K562 (cell line): ENCODE measurements around the gene ELOF1. TPM values are rescaled to one million over a fixed set of nuclear protein-coding genes. Genes with fewer than 3 reads are reported as not detected.

Source experiments
- C11orf30 ChIP-seq: fragments of 450-650 bp; IDR thresholded peaks from 2 replicates; pipeline ENCODE4 v1.6.1; 2016; ENCODE audit warnings: low read depth, mild to moderate bottlenecking
- CBFA2T3 ChIP-seq: fragments of 450-650 bp; IDR thresholded peaks from 2 replicates; pipeline ENCODE4 v1.6.1; 2017
- CBX5 ChIP-seq: IDR thresholded peaks from 2 replicates; pipeline ENCODE4 v1.6.1; 2014; ENCODE audit warnings: low read depth, borderline replicate concordance
- DPF2 ChIP-seq: fragments of 450-650 bp; IDR thresholded peaks from 2 replicates; pipeline ENCODE4 v1.6.1; 2016
- EWSR1 ChIP-seq: fragments of 450-650 bp; IDR thresholded peaks from 2 replicates; pipeline ENCODE4 v1.6.1; 2018; ENCODE audit warnings: borderline replicate concordance, mild to moderate bottlenecking, low read depth, moderate library complexity; ENCODE audit not compliant: partially characterized antibody
- HCFC1 ChIP-seq: IDR thresholded peaks from 2 replicates; pipeline ENCODE4 v1.6.1; 2012; ENCODE audit warnings: low read depth, low read length, improper control_type of control experiment
- NCOA1 ChIP-seq: fragments of 450-650 bp; IDR thresholded peaks from 2 replicates; pipeline ENCODE4 v1.6.1; 2016; ENCODE audit warnings: low read depth
- POLR2A ChIP-seq: fragments of 450-650 bp; conservative IDR thresholded peaks from 2 replicates; pipeline ENCODE4 v1.6.1; 2016
- SP1 ChIP-seq: sonication (generic); formaldehyde crosslinking; IDR thresholded peaks from 2 replicates; pipeline ENCODE4 v1.8.1; 2022; ENCODE audit warnings: mild to moderate bottlenecking, missing genetic modification reagents
- XRCC3 ChIP-seq: fragments of 450-650 bp; IDR thresholded peaks from 2 replicates; pipeline ENCODE4 v1.6.1; 2017; ENCODE audit warnings: mild to moderate bottlenecking, moderate library complexity
- ZFP1 ChIP-seq: fragments of 450-650 bp; formaldehyde crosslinking; IDR thresholded peaks from 2 replicates; pipeline ENCODE4 v1.4.0; 2020; ENCODE audit warnings: mild to moderate bottlenecking, mixed read lengths
- polyA plus RNA-seq, 8 experiments: library from polyadenylated mRNA; depleted of rRNA in 4 of 8; stranded (reverse) in 5 of 8; unstranded in 3 of 8; fragments of >200 nt; fragmentation: Nextera tagmentation in 2 of 8; fragmentation: Illumina TruSeq in 1 of 8; extraction: Ambion mirVana in 2 of 8; extraction: Trizol in 1 of 8; gene quantifications; 2 replicates each; pipeline versions ENCODE4 v1.2.1 to v1.2.3, GENCODE V29; 2011 to 2014; ENCODE audit warnings: inconsistent platforms in 1 of 8, missing spikeins in 1 of 8
- total RNA-seq, 7 experiments: library from RNA; depleted of rRNA in 6 of 7; stranded (reverse); fragments of >200 nt in 6 of 7; fragmentation: Illumina TruSeq in 2 of 7; extraction: Trizol in 2 of 7; gene quantifications; 2 replicates each; pipeline versions ENCODE4 v1.2.1 to v1.2.3, GENCODE V29; 2011 to 2021; ENCODE audit warnings: low replicate concordance in 1 of 7
- TF ChIP-seq, protein P1 (sequence below): sonication (generic); IDR thresholded peaks from 2 replicates; pipeline ENCODE4 v1.6.1; 2016
- TF ChIP-seq, protein P2 (sequence below): fragments of 450-650 bp; IDR thresholded peaks from 2 replicates; pipeline ENCODE4 v1.6.1; 2016; ENCODE audit warnings: mild to moderate bottlenecking
- TF ChIP-seq, protein P3 (sequence below): fragments of 450-650 bp; conservative IDR thresholded peaks from 2 replicates; pipeline ENCODE4 v1.6.1; 2016; ENCODE audit warnings: missing genetic modification characterization, low read depth, mild to moderate bottlenecking, control low read depth, missing compliant biosample characterization
- TF ChIP-seq, protein P4 (sequence below): fragments of 150-350 bp; conservative IDR thresholded peaks from 2 replicates; pipeline ENCODE4 v1.6.1; 2014; ENCODE audit warnings: low read length
- TF ChIP-seq, protein P5 (sequence below): sonication (generic); formaldehyde crosslinking; IDR thresholded peaks from 2 replicates; pipeline ENCODE4 v1.5.0; 2020; ENCODE audit warnings: missing genetic modification reagents
- TF ChIP-seq, protein P6 (sequence below), 3 experiments: IDR thresholded peaks in 2 of 3; conservative IDR thresholded peaks in 1 of 3; 2 replicates each; pipeline ENCODE4 v1.5.1; 2011 to 2012; ENCODE audit warnings: low read length in 3 of 3, mild to moderate bottlenecking in 3 of 3, control low read depth in 2 of 3, improper control_type of control experiment in 1 of 3, inconsistent platforms in 1 of 3, low read depth in 1 of 3, mixed read lengths in 1 of 3, moderate library complexity in 1 of 3; ENCODE audit not compliant: insufficient read depth in 2 of 3

The ELOF1 gene
- total and polyA plus RNA-seq, 9 of the 15 experiments (the other 6 are each of a cell fraction or from before 2014, with no cell fraction given): 16.7 to 147 (median 74.2) TPM

DNA sequence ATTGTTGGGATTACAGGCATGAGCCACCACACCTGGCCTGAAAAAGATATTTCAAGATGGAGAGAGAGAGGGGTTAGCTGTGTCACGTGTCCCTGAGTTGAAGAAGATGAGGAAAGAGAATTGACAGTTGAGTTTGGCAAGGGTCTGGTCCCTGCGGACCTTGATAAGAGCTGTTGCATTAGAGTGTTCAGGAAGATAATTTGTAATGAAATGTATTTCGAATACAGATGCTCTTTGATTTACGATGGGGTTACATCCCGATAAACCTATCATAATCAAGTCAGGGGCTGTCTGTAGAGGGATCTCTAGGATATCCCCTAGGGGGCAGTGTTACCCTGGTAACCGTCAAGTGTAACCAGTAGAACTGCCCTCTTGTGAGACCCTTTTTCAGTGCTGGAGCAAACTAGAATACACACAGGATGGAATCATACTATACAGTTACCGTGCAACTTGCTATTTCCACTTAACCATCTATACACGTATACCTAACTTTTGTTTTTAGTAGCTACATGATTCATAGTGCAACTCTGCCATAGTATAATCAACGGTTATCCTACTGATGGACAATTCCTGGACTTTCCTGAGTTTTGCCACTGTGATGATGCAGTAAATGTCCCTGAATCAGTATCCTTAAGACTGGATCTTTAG, 1.5 kb upstream of the ELOF1 start (continued):
- TF ChIP-seq, protein P1, sequence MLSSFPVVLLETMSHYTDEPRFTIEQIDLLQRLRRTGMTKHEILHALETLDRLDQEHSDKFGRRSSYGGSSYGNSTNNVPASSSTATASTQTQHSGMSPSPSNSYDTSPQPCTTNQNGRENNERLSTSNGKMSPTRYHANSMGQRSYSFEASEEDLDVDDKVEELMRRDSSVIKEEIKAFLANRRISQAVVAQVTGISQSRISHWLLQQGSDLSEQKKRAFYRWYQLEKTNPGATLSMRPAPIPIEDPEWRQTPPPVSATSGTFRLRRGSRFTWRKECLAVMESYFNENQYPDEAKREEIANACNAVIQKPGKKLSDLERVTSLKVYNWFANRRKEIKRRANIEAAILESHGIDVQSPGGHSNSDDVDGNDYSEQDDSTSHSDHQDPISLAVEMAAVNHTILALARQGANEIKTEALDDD: peak; percentile 84
- TF ChIP-seq, protein P2, sequence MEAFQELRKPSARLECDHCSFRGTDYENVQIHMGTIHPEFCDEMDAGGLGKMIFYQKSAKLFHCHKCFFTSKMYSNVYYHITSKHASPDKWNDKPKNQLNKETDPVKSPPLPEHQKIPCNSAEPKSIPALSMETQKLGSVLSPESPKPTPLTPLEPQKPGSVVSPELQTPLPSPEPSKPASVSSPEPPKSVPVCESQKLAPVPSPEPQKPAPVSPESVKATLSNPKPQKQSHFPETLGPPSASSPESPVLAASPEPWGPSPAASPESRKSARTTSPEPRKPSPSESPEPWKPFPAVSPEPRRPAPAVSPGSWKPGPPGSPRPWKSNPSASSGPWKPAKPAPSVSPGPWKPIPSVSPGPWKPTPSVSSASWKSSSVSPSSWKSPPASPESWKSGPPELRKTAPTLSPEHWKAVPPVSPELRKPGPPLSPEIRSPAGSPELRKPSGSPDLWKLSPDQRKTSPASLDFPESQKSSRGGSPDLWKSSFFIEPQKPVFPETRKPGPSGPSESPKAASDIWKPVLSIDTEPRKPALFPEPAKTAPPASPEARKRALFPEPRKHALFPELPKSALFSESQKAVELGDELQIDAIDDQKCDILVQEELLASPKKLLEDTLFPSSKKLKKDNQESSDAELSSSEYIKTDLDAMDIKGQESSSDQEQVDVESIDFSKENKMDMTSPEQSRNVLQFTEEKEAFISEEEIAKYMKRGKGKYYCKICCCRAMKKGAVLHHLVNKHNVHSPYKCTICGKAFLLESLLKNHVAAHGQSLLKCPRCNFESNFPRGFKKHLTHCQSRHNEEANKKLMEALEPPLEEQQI: no peak; the same call in 1 of the 2 replicates
- TF ChIP-seq SP1 (CRISPR knock-in tag): peak; percentile 76; the same call in 1 of the 2 replicates
- no peak for TF ChIP-seq CBX5
- peak; percentile 61; the same call in 1 of the 2 replicates for TF ChIP-seq POLR2A
- TF ChIP-seq, protein P3, sequence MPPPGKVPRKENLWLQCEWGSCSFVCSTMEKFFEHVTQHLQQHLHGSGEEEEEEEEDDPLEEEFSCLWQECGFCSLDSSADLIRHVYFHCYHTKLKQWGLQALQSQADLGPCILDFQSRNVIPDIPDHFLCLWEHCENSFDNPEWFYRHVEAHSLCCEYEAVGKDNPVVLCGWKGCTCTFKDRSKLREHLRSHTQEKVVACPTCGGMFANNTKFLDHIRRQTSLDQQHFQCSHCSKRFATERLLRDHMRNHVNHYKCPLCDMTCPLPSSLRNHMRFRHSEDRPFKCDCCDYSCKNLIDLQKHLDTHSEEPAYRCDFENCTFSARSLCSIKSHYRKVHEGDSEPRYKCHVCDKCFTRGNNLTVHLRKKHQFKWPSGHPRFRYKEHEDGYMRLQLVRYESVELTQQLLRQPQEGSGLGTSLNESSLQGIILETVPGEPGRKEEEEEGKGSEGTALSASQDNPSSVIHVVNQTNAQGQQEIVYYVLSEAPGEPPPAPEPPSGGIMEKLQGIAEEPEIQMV: no peak
- TF ChIP-seq, protein P4, sequence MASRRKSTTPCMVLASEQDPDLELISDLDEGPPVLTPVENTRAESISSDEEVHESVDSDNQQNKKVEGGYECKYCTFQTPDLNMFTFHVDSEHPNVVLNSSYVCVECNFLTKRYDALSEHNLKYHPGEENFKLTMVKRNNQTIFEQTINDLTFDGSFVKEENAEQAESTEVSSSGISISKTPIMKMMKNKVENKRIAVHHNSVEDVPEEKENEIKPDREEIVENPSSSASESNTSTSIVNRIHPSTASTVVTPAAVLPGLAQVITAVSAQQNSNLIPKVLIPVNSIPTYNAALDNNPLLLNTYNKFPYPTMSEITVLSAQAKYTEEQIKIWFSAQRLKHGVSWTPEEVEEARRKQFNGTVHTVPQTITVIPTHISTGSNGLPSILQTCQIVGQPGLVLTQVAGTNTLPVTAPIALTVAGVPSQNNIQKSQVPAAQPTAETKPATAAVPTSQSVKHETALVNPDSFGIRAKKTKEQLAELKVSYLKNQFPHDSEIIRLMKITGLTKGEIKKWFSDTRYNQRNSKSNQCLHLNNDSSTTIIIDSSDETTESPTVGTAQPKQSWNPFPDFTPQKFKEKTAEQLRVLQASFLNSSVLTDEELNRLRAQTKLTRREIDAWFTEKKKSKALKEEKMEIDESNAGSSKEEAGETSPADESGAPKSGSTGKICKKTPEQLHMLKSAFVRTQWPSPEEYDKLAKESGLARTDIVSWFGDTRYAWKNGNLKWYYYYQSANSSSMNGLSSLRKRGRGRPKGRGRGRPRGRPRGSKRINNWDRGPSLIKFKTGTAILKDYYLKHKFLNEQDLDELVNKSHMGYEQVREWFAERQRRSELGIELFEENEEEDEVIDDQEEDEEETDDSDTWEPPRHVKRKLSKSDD: no peak
- peak; percentile 52 for TF ChIP-seq C11orf30
- no peak for TF ChIP-seq EWSR1
- TF ChIP-seq, protein P5, sequence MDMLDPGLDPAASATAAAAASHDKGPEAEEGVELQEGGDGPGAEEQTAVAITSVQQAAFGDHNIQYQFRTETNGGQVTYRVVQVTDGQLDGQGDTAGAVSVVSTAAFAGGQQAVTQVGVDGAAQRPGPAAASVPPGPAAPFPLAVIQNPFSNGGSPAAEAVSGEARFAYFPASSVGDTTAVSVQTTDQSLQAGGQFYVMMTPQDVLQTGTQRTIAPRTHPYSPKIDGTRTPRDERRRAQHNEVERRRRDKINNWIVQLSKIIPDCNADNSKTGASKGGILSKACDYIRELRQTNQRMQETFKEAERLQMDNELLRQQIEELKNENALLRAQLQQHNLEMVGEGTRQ (CRISPR knock-in tag): peak; percentile 34
- peak; percentile 82; the same call in 1 of the 2 replicates for TF ChIP-seq NCOA1
- TF ChIP-seq CBFA2T3: peak; percentile 98
- peak; percentile 93 for TF ChIP-seq DPF2
- TF ChIP-seq HCFC1: no peak
- TF ChIP-seq, protein P6, sequence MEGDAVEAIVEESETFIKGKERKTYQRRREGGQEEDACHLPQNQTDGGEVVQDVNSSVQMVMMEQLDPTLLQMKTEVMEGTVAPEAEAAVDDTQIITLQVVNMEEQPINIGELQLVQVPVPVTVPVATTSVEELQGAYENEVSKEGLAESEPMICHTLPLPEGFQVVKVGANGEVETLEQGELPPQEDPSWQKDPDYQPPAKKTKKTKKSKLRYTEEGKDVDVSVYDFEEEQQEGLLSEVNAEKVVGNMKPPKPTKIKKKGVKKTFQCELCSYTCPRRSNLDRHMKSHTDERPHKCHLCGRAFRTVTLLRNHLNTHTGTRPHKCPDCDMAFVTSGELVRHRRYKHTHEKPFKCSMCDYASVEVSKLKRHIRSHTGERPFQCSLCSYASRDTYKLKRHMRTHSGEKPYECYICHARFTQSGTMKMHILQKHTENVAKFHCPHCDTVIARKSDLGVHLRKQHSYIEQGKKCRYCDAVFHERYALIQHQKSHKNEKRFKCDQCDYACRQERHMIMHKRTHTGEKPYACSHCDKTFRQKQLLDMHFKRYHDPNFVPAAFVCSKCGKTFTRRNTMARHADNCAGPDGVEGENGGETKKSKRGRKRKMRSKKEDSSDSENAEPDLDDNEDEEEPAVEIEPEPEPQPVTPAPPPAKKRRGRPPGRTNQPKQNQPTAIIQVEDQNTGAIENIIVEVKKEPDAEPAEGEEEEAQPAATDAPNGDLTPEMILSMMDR (IDR thresholded peaks at IDR 0.05 in 2 of 3, conservative IDR thresholded peaks at IDR 0.05 in 1 of 3; ENCODE audit: insufficient read depth in 2 of 3, low read depth in 1 of 3, low read length in 3 of 3): peak; percentile 88 to 96 (median 93)
- no peak for TF ChIP-seq ZFP1
- TF ChIP-seq XRCC3: no peak
